Measurements from ENCODE around the gene CP.
"Not testable (repeated sequence)": the region's sequence is repeated elsewhere in the genome, so short reads cannot be mapped to it uniquely, and the experiment has no call there.

The CP gene

DNA sequence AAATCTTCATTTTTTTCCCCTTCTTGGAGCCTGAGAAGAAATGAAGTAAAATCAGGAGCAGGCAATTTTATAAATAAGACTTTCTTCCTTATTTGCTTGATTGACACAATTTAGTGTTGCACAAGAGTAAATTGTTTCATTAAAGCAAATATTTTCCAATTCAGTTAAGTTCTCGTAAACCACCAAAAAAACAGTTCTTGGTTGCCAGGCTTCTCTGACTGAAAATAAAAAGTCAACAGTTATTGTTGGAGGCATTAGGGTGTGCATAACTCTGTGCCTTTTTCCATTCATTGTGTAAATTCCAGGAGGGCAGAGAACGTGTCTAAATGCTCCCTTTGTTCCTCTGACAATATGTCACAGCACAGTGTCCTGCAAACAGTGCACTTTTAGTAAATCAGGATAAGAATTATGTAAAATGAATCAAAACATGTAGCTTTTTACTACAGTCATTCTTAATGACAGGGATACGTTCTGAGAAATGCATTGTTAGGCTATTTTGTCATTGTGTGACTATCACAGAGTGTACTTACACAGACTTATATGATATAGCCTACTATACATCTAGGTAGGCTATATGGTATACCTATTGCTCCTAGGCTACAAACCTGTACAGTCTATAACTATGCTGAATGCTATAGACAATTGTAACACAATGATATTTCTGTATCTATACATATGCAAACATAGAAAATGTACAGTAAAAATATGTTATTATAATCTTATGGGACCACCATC is at the start of gene CP:
Gene CP, minus strand, starts transcription at position 47 of the 735 bp plus-strand sequence. Its CDS starts 37 bp downstream, at position 10.
- DNase-seq: no peak

DNA sequence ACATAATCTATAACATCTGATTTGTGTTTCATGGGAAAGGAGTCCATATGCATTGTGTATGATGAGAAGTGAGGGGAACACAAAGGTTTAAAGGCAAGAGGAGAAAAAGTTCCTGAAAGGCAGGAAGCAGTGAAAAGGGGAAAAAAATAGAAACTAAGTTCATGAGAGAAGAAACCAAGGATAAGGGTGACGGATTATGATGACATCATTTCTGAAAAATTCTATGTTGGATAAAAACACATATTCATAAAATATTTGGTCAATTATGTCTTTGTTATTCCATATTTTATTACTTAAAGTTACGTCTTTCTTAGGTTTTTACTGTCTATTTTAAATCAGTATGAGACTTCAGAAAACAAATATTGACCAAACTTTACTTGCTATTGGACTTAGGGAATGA is 48.6 kb upstream of the CP start:
- DNase-seq: no peak

DNA sequence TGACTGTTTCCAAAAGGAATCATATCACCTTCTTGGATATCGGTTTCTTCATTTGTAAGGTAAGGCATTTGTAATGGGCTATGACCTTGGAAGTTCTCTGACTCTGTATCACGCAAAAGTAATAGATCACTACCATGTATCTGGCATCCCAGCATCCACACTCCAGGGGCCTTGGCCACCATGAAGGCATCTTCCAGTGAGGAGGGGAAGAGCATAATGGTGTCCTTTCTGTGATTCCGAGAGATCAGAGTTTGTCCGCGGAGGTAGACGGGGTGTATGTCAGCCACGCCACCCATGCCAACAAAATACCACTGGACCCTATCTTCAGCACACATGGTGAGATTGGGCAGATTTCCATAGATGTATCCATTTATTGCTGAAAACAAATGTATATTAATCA is 48.1 kb upstream of the CP start:
- no peak for DNase-seq

- DNase-seq: no peak
Measured at GRCh38 chr3:149267565-149267964, 45.9 kb upstream of the CP start.

DNA sequence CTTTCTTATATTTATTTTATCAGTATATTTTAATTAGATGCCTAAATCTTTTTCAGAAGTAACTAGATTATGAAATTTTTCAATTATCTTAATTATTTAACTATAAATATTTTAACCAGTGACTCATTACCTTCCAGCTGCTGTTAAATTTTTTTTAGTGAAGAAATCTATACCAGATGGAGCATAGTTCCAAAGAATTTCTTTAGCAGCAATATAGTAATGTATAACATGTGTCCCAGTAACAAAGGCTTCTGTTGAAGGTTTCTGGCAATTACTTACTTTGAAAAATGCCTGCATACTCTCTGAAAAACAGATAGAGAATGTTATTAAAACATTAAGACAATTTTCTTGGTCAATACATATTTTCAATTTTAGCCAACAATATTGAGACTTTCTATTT is 45.1 kb upstream of the CP start:
- DNase-seq: no peak

- DNase-seq: peak; percentile 1
Measured at GRCh38 chr3:149263856-149264255, 42.2 kb upstream of the CP start.

DNA sequence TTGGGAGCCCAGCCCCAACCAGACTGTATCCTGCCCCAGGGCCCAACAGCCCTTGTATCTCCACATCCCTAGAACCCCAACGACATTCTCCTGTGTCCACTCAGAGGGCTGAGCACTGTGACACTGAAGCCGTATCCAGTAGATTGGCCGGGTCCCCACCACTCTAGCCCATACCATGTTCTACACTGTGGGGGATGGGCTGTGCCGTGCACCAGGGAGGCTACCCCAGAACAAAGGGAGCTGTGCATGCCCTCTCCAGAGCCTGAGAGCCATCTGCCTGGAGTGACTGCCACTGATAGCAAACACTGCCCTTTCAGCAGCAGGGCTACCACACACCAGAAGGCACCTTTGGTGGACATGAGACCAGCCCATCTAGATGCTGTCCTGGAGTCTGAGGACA is 37.1 kb upstream of the CP start:
- no peak for DNase-seq

DNA sequence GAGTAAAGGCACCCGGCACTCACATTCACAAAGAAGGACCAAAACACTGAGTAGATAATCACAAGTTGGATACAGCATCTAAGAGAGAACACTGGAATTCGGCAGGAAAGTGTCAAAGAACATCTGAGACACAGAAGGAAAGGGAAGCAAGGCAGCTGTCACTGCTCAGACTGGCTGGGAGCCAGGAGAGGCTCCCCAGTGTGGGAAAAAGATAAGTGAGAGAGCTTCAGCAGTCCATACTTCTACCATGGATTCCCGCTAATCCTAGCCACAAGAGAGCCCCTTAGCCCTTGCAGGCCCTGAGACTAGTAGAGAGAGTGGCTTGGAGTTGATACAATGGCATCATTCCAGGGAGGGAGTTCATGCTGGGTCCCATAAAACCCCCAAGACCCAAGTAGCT is 36.7 kb upstream of the CP start:
- peak; percentile 43 for DNase-seq

- peak; percentile 25 for DNase-seq
Measured at GRCh38 chr3:149252272-149252671, 30.6 kb upstream of the CP start.

DNA sequence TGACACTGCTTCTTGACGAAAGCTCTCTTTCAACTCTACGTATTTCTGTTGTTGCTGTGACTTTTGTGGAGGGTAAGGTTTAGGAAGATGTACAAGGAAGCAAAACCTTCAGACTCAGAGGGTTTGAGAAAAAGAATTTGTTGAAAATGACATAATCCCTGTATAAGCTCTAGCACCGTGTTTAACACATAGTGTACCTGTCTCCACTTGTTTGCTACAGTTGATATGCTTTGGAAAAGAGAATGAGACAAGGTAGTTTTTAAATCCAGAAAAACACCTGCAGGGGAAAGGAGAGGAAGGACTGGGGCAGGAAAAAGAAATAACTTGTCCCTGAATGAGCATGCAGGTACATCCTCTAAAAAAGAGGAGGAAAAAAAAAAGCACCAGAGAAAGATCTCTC is 29.6 kb upstream of the CP start:
- no peak for DNase-seq

GRCh38 chr3:149247929-149248691 is 26.5 kb upstream of the CP start:
- peak; percentile 5 for DNase-seq

DNA sequence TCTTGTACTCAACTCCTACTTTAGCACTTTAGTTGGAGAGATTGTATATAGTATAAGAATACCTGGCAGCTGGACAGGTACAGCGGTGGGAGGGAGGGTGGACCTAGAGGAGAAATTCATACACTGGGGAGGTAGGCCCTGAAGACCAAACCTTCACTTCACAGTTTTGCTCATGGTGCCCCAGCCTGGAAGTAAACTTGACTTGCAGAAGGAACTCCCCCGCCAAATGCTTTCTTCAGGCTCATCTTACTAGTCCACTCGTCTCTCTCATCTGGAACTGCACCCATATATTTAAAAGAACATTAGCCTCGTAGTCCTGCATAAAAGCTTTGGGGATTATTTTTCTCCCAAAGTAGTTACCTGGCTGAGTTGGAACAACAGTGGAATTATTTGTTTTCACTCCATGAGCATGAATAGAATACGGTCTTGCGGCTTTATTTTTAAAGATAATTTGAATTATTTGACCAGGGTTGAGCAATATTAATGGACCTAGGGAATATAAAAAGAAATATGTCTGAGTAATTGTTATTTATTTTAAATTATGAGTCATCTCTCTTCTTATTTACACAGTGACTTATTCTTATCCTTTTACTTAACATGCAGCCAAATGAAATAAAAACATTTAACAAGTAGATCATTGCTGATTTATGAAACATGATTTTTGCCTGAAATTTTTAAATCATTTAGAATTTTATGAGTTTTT is 25.5 kb upstream of the CP start:
- no peak for DNase-seq

DNA sequence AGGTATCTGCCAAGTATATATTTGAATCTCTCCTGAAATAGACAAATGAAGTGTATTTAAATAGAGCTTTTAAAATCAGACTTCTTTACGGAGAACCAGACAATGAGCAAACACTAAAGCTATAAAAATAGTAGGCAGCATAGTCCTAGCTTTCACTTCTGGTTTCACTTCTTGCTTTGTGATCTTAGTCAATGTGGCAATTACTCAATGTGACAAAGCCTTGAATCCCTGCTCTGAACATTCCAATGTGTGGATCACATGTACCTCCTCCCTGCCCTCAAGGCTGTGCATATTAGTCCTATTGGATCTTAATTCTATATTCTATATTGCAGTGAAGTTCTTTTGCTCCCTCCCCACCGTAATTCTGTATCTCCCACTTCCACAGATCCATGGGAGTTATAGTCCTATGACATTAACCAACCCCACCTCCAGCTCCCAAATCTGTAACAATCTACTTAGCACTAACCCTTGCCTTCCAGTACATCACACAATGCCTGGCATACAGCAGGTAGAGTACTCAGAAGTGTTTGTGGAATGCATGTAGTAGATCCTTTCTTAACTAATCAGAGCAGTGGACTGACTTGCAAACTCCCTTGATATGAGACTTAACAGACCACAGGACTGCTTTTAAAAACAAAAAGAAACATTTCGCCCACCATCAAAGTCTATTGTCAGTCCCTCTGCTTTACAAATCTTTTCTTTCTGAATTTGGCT is 24.3 kb upstream of the CP start:
- peak; percentile 59 for DNase-seq

- DNase-seq: no peak
Measured at GRCh38 chr3:149243540-149243939, 21.9 kb upstream of the CP start.

GRCh38 chr3:149239357-149239936 is 17.8 kb upstream of the CP start:
- no peak for DNase-seq

GRCh38 chr3:149238268-149238667 is 16.6 kb upstream of the CP start:
- DNase-seq: not testable (repeated sequence)

GRCh38 chr3:149235599-149236424 is 14.2 kb upstream of the CP start:
- DNase-seq: no peak

- peak; percentile 36 for DNase-seq
Measured at GRCh38 chr3:149234671-149235245, 13.1 kb upstream of the CP start.

- DNase-seq: peak; percentile 83
Measured at GRCh38 chr3:149233323-149233722, 11.7 kb upstream of the CP start.

DNA sequence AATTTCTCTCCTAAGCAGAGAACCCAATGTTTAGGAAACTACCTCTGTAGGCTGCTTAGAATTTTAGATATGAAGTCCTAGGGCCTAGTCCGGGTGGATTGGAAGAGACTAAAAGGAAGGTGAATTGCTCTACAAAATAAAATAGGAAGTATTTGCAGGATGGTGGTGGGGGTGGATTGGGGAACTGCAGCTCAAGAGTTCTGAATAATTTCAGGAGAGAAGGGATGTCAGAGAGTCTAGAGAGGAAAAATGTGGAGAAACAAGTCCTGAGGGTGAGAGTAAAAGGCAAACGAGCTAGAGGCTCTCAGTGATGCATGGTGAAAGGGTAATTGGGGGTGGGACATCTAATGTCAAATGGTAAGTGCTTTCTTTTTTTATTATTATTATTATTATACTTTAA is 10.2 kb upstream of the CP start:
- no peak for DNase-seq

DNA sequence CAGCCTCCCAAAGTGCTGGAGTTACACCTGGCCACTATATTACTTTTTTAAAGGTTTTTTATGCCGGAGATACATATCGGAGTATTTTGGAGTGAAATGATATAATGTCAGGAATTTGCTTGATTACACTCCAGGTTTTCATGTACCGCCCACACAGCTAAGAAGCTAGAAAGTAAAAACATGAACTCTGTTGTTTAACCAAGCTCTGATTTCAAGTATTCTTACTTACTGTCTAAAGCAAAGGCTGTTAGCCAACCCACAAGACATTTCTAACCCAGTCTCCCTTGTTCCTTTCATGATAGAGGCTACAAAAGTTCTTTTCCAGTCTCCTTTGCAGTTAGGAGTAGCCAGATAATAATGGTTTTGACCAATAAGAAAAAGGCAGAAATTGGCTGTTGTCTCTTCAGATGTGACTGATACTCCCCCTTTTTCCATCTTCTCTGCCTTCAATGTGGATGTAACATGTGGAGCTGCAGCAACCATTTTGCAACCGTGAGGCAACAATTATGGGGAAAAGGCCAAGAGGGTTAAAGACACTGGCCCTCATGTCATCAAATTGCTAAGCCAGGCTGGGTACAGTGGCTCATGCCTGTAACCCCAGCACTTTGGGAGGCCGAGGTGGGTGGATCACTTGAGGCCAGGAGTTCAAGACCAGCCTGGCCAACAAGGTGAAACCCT is 6.1 kb upstream of the CP start:
- DNase-seq: no peak

All from OCI-M1 (cell line).